ENCODE measurements around the gene PLAC9.
"Not testable (repeated sequence)": the region's sequence is repeated elsewhere in the genome, so short reads cannot be mapped to it uniquely, and the experiment has no call there.

PLAC9 gene

DNA sequence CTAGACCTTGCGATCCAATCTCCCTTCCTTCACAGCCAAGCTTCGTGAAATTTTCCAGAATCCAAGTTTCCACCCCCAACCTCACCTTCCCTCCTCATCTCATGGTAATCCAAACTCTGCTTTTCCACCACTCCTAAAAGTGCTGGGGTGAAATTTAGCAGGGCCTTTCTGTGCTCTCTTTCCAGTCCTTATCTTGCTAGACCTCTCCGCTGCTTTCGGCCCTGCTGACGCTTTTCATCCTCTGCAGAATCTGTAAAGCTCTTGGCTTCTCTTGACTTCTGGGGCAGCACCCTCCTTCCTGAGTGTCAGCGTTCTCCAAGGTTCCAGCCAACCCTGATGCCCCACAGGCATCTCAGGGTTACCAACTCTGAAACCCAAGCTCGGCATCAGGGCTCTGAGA lies 7.7 kb downstream of the PLAC9 start:
- DNase-seq, result no peak

DNA sequence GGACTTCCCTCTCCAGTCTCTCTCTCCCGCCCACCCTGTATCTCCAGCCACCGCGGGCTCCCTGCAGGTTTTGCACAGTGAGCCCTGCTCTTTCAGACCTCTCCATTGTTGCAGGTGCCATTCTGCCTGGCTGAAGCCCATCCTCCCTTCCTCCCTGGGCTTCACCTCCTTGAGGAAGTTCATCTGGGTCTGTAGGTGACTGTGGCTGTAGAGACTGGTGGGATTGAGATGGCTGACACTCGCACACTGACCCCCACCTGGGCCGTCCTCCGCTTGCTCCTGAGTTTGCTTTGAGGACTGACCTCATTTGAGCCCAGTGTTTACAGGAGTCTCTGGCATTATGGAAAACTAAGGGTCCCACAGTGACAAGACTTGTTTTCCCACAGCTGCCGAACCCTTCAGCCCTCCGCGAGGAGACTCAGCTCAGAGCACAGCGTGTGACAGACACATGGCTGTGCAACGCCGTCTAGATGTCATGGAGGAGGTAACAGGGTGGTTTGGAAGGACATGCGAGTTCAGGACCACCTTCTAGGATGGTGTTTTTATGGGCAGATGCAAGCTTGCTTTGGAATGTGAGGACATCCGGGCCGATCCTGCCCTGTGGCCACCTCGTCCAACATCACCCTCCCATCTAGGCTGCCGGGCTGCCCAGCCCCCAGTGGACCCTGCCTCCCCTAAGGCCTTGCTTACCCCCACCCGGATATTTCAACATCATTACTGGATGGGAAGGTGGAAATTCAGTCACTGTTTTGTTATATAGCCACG lies 9.3 kb downstream of the PLAC9 start:
- no peak for DNase-seq

DNA sequence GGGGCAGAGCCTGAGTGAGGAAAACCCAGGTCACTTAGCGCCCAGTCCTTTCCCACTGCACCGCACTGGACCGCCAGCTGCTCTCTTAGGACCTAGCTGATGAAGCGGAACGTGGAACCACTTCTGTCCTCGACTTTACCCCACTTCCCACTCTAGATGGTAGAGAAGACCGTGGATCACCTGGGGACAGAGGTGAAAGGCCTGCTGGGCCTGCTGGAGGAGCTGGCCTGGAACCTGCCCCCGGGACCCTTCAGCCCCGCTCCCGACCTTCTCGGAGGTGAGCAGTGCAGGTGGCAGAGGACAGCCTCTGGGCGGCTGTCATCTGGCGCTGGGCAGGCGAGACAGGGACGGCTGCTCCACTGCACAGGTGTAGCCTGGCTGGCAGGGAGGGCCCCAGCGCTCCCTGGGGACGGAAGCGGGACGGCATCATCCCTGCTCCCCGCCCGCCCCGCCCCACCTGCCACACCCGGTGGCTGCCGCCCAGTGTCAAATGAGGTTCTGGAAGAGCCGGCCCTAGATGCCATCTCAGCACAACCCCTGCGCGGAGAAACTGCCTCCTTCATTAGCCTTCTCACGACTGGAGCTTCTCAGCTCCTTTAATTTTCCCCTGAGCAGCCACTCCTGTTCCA lies 11.7 kb downstream of the PLAC9 start:
- peak; percentile 38 for DNase-seq

DNA sequence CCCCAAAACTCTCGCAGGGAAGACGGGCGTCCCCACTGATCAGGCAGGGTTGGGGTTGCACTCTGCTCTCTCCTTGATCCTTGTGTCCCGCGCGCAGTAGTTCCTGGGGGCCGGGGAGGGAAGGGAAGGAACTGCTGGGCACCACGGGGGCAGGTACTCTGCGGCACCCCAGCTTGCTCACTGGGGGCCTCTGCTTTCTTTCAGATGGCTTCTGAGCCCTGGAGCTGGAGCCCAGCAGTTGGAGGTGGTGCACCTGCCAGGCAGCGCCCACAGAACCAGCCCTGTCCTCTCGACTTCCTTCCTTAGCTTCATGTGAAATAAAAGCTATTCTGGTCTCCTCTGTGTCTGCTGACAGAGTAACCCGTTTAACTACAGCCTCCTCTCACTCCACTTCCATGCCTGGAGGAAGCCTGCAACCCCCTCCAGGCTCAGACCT lies 12.2 kb downstream of the PLAC9 start:
- no peak for DNase-seq

DNA sequence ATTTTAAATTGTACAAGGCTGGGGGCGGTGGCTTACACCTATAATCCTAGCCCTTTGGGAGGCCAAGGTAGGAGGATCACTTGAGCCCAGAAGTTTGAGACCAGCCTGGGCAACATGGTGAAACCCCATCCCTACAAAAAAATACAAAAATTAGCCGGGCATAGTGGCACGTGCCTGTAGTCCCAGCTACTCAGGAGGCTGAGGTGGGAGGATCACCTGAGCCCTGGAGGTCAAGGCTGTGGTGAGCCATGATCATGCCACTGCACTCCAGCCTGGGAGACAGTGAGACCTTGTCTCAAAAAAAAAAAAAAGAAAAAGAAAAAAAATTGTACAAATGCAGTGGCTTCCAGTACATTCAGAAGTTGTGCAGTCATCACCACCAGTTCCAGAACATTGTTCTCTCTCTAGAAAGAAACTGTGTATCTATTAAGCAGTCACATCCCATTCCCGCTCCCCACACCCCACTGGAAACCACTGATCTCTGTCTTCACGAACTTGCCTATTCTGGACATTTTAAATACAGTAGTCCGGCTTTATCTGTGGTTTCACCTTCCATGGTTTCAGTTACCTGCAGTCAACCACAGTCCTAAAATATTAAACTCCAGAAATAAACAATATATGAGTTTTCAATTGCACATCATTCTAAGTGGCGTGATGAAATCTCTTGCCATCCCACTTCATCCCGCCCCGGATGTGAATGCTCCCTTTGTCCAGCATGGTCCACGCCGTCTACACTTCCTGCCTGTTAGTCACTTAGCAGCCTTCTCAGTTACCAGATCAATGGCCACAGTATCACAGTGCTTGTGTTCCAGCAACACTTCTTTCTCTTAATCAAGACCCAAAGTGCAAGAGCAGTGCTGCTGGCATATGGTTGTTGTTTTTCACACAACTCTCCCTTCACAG lies 13.1 kb downstream of the PLAC9 start:
- not testable (repeated sequence) for DNase-seq

DNA sequence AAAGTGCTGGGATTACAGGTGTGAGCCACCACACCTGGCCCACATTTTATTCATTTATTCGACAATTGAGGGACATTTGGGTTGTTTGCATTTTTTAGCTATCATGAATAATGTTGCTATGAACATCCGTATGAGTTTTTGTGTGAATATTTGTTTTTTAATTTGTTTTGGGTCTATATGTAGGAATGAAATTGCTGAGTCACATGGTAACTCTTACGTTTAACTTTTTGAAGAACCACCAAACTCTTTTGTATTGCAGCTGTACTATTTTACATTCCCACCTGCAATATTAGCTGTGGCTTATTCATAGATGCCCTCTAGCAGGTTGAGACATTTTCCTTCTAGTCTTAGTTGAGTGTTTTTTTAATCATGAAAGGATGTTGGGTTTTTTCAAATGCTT lies 14.4 kb downstream of the PLAC9 start:
- no peak for DNase-seq

DNA sequence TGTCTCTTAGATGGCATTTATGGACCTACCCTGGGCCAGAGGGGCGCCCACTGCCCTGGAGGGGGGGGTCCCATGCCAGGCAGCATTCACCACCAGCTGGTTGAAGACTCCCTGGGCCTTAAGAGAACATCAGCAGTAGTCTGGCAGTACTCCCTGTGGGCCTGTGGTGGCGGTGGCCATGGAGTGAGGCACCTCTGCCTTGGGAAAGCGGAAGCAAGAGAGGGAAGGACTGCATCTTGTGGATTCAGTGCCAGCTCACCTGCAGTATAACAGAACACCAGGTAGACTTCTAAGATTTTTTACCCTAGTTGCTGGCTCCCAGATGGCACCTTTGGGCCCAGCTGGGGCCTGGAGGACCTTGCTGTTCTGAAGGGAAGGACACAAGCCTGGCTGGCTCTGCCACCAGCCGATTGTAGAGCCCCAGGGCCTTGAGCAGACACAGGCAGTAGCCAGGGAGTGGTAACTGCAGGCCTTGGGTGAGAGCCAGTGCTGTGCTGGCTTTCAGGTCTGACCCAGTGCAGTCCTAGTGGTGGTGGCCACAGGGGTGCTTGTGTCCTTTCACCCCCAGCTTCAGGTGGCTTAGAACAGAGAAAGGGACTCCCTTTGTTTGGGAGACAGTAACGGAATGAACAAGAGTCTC lies 15.8 kb downstream of the PLAC9 start:
- no peak for DNase-seq

DNA sequence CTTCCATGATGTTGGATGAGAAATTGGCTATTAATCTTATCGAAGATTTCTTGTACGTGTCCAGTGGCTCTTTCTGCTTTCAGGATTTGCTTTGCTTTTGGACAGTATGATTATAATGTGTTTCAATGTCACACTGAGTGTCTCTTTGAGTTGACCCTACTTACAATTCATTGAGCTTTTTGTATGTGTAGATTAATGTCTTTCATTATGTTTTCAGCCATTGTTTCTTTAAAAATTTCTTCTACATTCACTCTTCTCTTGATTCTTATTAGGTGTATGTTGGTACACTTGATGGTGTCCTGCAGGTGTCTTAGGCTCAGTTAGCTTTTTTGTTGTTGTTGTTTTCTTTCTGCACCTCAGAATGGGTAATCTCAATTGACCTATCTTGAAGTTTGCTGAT lies 16.6 kb downstream of the PLAC9 start:
- DNase-seq, result no peak

DNA sequence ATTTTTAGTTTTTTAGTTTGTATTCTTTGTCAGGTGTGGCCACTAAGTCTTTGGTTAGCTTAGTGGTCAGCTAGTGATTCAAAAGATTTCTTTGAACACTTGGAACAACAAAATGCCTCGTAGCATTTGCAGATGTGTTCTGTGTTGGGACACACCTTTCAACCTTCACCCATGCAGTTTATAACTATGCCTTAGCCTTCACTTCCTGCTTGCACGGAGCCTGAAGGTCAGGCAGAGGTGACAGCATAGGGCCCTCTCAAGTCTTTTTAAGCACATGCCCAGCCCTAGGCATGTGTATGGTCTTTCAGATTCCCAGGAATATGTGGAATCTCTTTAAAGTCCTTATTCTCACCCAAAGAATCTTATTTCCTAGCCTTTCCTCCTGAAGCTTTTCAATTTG lies 17.6 kb downstream of the PLAC9 start:
- DNase-seq, result no peak

DNA sequence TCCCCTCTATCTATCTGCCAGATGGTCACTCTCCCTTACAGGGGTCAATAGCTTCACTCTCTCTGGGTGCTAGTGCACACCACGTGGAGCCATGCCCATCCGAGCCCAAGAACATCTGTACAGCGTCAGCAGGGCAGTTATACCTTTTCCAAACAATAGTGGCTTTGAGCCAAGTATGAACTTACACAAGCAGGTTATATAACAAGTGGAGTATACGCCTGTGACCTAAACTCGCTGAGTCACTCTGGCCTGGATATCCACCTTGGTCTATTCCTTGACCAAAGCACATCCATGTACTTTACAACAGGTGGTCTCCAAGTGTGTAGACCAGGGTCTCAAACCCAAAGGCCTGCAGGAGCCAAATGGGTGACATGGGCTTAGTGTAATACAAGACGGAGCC lies 20.3 kb downstream of the PLAC9 start:
- DNase-seq, result no peak

DNA sequence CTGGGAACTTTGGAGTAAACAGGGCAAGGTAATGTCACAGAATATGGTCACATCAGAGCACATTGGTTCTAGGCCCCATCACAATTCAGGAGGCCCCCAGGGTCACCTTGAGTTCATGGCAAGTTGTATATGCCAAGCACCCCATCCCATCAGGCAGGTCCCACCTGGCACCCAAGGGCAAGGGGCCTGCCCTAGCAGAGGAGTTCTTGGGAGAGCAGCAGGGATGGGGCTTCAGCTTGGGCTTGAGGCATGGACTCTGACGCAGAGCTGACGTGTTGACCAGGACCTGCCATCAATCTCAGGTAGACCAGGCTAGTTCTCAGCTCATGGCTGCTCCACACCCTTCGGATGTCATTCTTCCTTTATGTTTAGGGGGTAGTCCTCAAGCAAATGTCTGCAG lies 20.9 kb downstream of the PLAC9 start:
- no peak for DNase-seq

DNA sequence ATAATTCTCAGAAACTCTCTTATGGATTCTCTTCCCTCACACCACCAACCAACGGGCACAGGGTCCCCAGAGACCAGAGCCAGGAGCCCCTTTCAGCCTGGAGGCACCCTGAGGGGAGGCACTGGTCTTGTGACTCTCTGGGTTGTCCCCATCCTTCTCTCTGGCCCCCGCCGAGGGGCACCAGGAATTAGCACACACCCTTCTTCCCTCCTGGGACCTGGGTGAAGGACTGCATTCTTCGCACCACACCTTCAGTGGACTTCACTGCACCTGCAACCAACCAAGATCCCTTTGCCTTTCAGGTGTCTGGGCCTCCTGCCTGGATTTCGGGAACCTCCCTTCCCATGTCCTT lies 22.1 kb downstream of the PLAC9 start:
- DNase-seq, result no peak

DNA sequence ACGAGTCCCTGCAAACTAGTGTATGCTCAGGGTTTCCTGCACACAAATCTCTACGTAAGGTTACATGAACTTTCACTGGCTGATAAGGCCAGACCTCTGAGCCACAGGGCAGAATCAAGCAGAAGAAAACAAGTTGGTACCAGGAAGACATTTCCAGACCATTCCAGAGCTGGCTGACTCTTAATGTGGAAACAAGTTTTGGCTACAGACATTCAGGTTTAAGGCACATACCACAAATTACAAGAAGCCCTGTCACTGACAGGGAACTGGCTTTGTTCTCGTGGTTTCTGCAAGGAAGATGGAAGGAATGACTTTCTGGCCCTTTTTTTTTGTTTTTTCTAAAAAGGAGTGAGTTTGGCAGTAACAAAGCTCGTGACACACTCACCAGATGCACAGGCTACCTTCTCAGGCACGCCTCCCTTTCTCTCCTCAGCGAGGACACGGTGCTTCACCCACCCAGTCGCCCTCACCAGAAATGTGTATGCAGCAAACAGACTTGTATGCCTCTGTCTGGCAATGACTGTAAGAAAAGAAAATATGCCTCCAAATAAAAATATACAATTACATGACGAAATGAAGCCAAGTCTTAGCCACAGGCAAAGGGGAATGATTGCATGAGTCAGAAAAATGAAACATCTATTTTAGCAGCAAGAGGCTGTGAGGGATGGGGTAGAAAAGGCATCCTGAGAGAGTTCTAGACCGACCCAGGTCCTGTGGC lies 22.6 kb downstream of the PLAC9 start:
- DNase-seq, result no peak

DNA sequence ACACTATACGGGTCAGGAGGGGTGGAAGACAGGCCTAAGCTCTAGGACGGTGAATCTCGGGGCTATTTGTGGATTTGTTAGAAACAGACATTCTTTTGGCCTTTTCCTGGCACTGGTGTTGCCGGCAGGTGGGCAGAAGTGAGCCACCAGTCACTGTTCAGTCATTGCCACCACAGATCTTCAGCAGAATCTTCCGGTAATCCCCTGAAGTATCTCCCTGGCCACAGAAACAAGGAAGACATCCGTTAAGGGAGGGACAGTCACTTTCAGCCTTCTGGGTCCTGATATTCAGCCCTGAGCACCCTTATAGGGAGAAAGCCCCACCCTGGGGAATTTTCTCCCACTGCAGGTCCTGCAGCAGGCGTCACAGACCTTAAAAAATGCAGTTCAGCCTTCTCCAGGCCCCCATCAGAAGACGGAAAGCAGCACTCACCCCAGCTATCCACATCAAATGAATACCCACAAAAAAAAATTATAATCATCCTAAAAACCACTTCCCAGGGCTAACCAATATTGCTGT lies 23.2 kb downstream of the PLAC9 start:
- no peak for DNase-seq

DNA sequence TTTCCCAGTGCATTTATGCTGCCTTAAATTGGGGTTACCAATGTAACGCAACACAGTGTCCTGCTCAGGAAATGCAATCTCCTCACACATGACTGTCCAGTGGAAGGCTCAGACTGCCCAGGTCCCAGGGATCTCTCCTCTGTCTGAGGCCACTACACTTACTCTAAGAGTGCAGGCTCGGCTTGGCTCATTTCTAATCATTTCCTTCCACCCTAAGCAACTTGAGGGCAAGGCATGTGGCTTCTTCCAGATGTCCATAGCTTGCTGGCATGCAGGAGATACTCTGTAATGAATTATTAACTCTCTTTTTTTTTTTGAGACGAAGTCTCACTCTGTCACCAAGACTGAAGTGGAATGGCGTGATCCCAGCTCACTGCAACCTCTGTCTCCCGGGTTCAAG lies 23.7 kb downstream of the PLAC9 start:
- no peak for DNase-seq

DNA sequence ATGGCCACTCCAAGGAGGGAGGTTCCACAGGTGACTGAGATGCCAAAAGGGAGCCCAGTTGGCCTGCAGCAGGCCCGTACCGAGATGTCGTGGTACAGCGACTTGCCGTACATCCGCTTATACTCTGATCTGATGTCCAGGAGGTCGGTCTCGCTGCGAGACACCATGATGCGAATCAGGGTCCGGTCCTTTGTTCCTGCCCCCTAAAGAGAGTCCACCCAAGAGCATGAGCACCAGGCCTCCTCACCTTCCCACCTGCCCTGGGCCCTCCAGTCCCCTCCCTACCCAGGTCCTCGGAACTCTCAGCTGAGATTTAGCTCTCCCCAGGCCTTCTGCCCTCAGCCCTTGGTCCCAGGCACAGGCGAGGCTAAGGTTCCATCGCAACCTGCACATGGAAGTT lies 25.0 kb downstream of the PLAC9 start:
- DNase-seq, result no peak

DNA sequence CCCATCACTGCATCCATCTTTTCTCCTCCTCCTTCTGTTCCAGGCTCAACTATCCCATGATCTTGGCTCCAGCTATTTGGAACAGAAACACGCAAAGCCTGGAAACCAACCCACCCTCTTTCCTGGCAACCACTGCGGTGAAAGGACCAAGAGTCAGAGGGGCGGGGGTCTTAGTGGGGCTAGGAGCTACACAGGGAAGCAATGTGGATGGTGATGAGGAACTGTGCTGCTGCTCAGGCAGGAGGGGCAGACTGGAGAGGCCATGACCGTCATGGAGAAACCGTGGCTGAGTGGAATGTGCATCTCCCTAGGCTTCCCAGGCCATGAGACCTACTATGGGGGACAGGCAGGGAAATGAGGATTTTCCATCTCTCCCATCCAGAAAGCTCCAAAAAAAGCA lies 25.6 kb downstream of the PLAC9 start:
- DNase-seq, result no peak

DNA sequence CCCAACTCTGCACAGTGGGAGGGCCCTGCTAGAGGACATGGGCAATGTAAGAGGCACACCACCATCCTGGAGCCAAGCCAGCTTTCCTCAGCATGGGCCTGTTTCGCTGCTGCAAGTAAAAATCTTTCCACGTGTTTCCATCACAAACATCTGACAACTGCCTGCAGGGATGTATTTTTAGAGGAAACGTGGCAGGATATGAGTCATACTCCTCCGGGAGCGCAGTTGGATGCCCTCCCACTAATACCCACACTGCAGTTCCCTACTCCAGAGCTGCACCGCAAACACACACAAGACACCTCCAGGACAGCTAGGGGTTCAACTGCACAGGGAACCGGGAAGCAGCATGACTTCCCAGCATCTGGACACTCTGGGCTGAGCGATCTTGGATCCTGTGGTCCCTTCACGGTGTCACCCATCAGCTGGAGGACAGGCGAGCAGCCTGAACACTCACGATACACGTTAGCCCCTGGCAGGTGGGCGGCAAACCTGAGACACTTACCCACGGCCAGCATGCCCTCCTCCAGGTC lies 26.1 kb downstream of the PLAC9 start:
- DNase-seq, result peak; percentile 70

DNA sequence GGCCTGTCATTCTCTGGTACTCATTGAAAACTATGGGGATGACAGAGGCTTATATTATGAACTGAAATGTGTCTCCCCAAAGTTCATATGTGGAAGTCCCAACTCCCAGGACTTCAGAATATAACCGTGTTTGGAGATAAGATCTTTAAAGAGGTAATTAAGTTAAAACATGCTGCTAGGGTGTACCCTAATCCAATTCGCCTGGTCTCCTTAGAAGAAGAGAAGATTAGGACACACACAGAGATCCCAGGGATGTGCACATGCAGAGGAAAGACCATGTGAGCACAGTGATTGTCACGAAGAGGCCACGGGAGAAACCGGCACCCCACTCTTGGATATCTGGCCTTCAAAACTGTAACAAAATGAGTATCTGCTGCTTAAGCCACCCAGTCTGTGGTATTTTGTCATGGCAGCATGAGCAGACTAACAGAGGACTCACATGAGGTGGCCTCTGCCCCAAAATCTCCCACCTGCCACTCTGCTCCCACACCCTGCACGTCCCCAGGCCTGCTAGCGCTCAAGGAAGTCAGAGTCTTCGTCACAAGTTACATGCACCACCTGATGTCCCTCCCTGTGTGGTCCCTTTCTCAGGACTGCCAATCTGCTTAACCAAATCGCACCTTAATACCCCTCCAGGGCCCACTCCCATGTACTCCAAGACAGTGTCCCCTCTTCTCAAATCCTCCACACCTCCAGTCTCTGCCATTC lies 26.8 kb downstream of the PLAC9 start:
- no peak for DNase-seq

DNA sequence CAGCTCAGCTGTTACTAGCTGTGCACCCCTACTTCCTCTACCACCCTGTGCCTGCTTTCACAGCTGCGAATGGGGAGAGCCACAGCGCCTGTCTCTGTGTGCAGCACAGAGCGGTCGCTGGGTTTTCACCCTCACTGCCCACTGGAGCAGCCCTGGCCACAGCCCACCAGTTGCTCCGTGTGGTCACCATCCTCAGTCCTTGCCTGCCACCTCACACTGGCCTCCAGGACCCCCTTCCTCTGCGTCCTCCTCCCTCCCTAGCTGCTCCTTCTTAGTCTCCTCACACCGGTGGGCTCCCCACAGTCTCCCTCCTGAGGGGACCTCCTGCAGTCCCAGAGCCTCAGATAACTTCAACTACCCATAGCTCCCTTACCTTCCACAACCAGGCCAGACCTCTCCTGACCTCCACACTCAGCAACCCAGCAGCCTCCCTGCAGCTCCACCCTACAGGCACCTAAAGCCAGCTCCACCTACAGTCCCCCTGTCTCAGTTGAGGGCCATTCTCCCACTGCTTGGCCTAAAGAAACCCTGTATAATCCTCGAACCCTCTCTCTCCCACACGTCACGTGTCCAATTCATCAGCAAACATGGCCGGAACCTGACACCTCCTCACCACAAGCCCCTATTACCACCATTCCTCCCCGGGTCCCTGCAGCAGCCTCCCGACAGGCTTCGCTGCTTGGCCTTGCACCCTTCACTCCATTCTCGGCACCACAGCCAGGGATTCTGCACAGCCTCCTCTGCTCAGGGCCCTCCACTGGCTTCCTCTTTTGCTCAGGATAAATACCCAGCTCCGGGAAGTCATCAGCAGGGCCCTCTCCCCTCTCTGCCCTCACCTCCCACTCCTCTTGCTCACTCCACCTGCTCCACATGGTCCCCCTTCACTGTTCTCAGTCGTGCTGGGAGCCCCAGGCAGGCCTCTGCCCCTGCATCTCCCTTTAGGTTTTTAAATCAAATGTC lies 28.1 kb downstream of the PLAC9 start:
- no peak for DNase-seq

Measured in 8988T (cell line).